Astrocyte of the spinal cord (primary cell): Measurements from ENCODE around the gene PSRC1.
A peak's percentile ranks its signal among the peaks of the same experiment; 100 is the strongest.

Experiments used
- DNase-seq: peaks from one replicate; pipeline ENCODE4 v3.0.0; 2011; ENCODE audit warnings: low read depth, low spot score
- H3K4me3 ChIP-seq: 2 replicates; pipeline ENCODE4 v1.5.1; 2011; ENCODE audit warnings: low read depth, mild to moderate bottlenecking, low read length, moderate library complexity
- in situ Hi-C: cut with HindIII; loops from 2 replicates; pipeline ENCODE4 v1.10.0; 2017; ENCODE audit warnings: low sequenced_read_pairs
- TF ChIP-seq, protein P1 (sequence below): IDR thresholded peaks from 2 replicates; pipeline ENCODE4 v1.5.1; 2012; ENCODE audit warnings: low read depth, mild to moderate bottlenecking, low read length, inconsistent platforms

Gene PSRC1

DNA sequence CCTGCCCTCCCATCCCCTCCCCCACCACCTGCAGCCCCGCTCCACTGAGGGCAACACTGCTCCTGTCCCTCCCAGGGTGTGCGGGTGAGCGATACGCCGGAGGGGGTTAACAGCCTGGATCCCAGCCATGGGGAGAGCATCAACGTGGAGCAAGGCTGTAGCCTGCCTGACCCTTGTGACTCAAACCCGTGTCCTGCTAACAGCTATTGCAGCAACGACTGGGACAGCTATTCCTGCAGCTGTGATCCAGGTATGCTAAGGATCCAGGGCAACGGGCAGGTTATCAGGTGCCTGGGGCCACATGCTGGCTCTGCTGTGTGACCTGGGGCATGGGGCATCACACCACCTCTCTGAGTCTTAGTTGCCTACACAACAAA lies 18.6 kb downstream of the PSRC1 start:
- TF ChIP-seq, protein P1, sequence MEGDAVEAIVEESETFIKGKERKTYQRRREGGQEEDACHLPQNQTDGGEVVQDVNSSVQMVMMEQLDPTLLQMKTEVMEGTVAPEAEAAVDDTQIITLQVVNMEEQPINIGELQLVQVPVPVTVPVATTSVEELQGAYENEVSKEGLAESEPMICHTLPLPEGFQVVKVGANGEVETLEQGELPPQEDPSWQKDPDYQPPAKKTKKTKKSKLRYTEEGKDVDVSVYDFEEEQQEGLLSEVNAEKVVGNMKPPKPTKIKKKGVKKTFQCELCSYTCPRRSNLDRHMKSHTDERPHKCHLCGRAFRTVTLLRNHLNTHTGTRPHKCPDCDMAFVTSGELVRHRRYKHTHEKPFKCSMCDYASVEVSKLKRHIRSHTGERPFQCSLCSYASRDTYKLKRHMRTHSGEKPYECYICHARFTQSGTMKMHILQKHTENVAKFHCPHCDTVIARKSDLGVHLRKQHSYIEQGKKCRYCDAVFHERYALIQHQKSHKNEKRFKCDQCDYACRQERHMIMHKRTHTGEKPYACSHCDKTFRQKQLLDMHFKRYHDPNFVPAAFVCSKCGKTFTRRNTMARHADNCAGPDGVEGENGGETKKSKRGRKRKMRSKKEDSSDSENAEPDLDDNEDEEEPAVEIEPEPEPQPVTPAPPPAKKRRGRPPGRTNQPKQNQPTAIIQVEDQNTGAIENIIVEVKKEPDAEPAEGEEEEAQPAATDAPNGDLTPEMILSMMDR: no peak
- H3K4me3 ChIP-seq: no peak overlapping the region
- in situ Hi-C loops: no loop called here
- DNase-seq: no peak

- in situ Hi-C loops: no loop called here
- TF ChIP-seq, protein P1: peak; percentile 96
- no peak overlapping the region for H3K4me3 ChIP-seq
- DNase-seq: peak; percentile 81
These were observed 19.2 kb downstream of the PSRC1 start for GRCh38 chr1:109263597-109264378.

DNA sequence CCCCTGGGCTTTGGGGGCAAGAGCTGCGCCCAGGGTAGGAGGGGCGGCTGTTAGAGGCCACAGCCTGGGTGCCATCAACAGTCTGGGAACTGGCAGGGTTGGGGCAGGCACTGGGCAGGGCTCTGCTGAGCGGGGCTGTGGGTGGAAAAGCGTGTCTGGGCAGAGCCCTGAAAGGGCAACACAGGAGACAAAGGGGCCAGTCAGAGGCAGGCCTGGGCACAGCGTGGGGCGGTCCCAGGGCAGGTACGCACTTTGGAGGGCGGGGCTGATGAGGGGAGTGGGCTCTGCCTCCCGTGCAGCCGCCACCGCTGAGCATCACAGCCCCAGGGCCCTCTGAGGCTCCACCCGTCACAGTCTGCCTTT lies 19.7 kb downstream of the PSRC1 start:
- no peak overlapping the region for H3K4me3 ChIP-seq
- TF ChIP-seq, protein P1: no peak
- in situ Hi-C loops: no loop called here
- DNase-seq: no peak

DNA sequence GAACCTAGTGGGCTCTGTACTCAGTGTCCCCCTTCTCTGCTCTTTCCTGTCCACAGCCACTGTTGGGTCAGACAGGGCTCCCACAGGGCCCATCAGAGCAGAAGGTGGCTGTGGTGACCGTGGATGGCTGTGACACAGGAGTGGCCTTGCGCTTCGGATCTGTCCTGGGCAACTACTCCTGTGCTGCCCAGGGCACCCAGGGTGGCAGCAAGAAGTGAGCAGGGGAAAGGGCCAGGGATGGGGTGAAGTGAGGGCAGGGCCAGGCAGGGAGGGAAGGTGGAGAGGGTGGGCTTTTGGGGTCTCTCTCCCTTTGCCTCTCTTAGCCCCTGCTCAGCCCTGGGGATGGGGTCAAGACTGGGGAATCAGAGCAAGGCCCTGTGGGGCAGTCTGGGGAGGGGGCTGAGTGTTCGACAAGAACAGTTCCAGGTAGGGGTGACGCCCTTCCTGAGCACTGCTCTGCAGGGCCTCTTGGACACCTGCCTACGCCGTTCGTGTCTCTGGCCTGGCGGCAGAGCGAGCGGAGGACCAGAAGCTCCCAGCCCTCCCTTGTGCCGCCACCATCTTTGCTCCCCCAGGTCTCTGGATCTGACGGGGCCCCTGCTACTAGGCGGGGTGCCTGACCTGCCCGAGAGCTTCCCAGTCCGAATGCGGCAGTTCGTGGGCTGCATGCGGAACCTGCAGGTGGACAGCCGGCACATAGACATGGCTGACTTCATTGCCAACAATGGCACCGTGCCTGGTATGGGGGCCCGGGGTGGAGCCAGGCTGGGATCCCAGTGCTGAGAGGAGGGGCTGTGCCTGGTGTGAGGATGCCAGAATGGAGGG lies 20.5 kb downstream of the PSRC1 start:
- TF ChIP-seq, protein P1: no peak
- in situ Hi-C loops: no loop called here
- no peak for DNase-seq
- H3K4me3 ChIP-seq: no peak overlapping the region

GRCh38 chr1:109261578-109261977 lies 21.4 kb downstream of the PSRC1 start:
- H3K4me3 ChIP-seq: no peak overlapping the region
- in situ Hi-C loops: no loop called here
- TF ChIP-seq, protein P1: no peak
- DNase-seq: no peak

DNA sequence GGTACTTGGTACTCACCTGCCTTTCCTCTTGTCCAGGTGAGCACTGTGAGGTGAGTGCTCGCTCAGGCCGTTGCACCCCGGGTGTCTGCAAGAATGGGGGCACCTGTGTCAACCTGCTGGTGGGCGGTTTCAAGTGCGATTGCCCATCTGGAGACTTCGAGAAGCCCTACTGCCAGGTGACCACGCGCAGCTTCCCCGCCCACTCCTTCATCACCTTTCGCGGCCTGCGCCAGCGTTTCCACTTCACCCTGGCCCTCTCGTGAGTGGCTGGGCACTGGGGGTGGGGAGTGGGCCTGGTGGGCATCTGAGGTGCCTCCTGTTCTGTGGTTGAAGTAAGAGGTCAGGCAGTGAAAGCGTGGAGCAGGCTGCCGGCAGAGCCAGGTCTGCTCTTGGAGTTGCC lies 21.9 kb downstream of the PSRC1 start:
- TF ChIP-seq, protein P1: no peak
- no peak for DNase-seq
- in situ Hi-C loops: no loop called here
- H3K4me3 ChIP-seq: no peak overlapping the region
